Body of pancreas (tissue), 4 donors: ENCODE data around the gene GPR107.

ENCODE experiments used
- CTCF ChIP-seq, 7 experiments: fragments of 450-650 bp in 4 of 7; fragments of 200-600 bp in 3 of 7; sonication (generic) in 3 of 7; IDR thresholded peaks; one replicate each; pipeline ENCODE4 v1.5.1; 2016 to 2019; ENCODE audit warnings: antibody characterized with exemption in 7 of 7
- POLR2A ChIP-seq, 3 donors: fragments of 450-650 bp; IDR thresholded peaks; one replicate each; pipeline ENCODE4 v1.6.1; 2016; ENCODE audit warnings: antibody characterized with exemption in 3 of 3, mild to moderate bottlenecking in 2 of 3

GRCh38 chr9:130188860-130189481, 135.3 kb downstream of the GPR107 start:
- TF ChIP-seq POLR2A (IDR thresholded peaks at IDR 0.05) (no peak), CTCF (IDR thresholded peaks at IDR 0.05) (no peak)
